ENCODE results near the gene RET. TPM values are rescaled to one million over a fixed set of nuclear protein-coding genes. Genes with fewer than 3 reads are reported as not detected.

Gene RET
- total RNA-seq, 3 donors from 2014 or later (not counting 1 experiment from before 2014, with no cell fraction given): 0.16 TPM; not detected in 2

GRCh38 chr10:43111921-43112607 lies 35.2 kb downstream of the RET start:
- Mint-ChIP-seq H3K4me1 (peaks cover 0 to 6% of the 10 kb centered on the region in 2 donors), H3K9me3 (no peaks in the 10 kb centered on the region), H3K36me3 (no peaks in the 10 kb centered on the region), H3K4me3 (no peak overlapping the region), H3K27me3 (ENCODE audit: low read depth in 2 of 2) (no peaks in the 10 kb centered on the region), H3K27ac (no peak overlapping the region)
- H3K27ac ChIP-seq (ENCODE audit: low read length): no peak overlapping the region
- 89% methylated on average over 17 of the region's 17 CpGs for WGBS (ENCODE audit: insufficient coverage)
- H3K4me1 ChIP-seq (ENCODE audit: control insufficient read depth, insufficient read depth, low read length): peaks cover 10% of the 10 kb centered on the region
- H3K36me3 ChIP-seq (ENCODE audit: control insufficient read depth, insufficient read depth, low read length): no peaks in the 10 kb centered on the region
- ATAC-seq: no peak
- no peak for DNase-seq
- H3K9me3 ChIP-seq (ENCODE audit: control insufficient read depth, insufficient read depth, low read length): no peaks in the 10 kb centered on the region
- intact Hi-C loops (cut with micrococcal nuclease): no loop called here
- TF ChIP-seq CTCF (IDR thresholded peaks at IDR 0.05): no peak
- H3K4me3 ChIP-seq (ENCODE audit: low read length): no peak overlapping the region
- no peaks in the 10 kb centered on the region for H3K27me3 ChIP-seq (ENCODE audit: control insufficient read depth, insufficient read depth, low read length)

DNA sequence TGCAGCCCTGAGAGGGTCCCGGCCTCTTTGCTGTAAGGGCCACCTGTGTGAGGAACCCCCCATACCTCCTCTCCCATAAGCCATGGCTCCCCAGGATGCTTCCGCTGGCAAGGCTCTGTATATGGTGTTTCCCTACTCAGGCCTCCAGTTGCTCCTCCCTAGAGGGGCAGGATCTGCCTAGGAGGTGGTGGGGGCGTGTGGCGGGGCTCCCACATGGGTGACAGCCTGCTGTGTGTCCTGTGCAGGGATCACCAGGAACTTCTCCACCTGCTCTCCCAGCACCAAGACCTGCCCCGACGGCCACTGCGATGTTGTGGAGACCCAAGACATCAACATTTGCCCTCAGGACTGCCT lies 35.7 kb downstream of the RET start:
- Mint-ChIP-seq H3K9me3 (no peaks in the 10 kb centered on the region), H3K4me3 (no peak overlapping the region), H3K4me1 (peaks cover 0 to 4% of the 10 kb centered on the region in 2 donors), H3K27ac (no peak overlapping the region), H3K36me3 (no peaks in the 10 kb centered on the region), H3K27me3 (ENCODE audit: low read depth in 2 of 2) (no peaks in the 10 kb centered on the region)
- H3K9me3 ChIP-seq (ENCODE audit: control insufficient read depth, insufficient read depth, low read length): no peaks in the 10 kb centered on the region
- no peaks in the 10 kb centered on the region for H3K36me3 ChIP-seq (ENCODE audit: control insufficient read depth, insufficient read depth, low read length)
- H3K27me3 ChIP-seq (ENCODE audit: control insufficient read depth, insufficient read depth, low read length): no peaks in the 10 kb centered on the region
- no peak for ATAC-seq
- no peak overlapping the region for H3K4me3 ChIP-seq (ENCODE audit: low read length)
- no peak for DNase-seq
- H3K4me1 ChIP-seq (ENCODE audit: control insufficient read depth, insufficient read depth, low read length): peaks cover 7% of the 10 kb centered on the region
- TF ChIP-seq CTCF (IDR thresholded peaks at IDR 0.05): no peak
- no peak overlapping the region for H3K27ac ChIP-seq (ENCODE audit: low read length)
- intact Hi-C loops (cut with micrococcal nuclease): no loop called here
- 91% methylated on average over 7 of the region's 7 CpGs for WGBS (ENCODE audit: insufficient coverage)

- no peaks in the 10 kb centered on the region for H3K9me3 Mint-ChIP-seq
- 86% methylated on average over 15 of the region's 16 CpGs for WGBS (ENCODE audit: insufficient coverage)
- no peaks in the 10 kb centered on the region for H3K9me3 ChIP-seq (ENCODE audit: control insufficient read depth, insufficient read depth, low read length)
- H3K4me1 Mint-ChIP-seq: peaks cover 0 to 5% of the 10 kb centered on the region in 2 donors
- intact Hi-C loops (cut with micrococcal nuclease): no loop called here
- no peak overlapping the region for H3K4me3 ChIP-seq (ENCODE audit: low read length)
- H3K36me3 Mint-ChIP-seq: no peaks in the 10 kb centered on the region
- H3K27me3 Mint-ChIP-seq (ENCODE audit: low read depth in 2 of 2): no peaks in the 10 kb centered on the region
- ATAC-seq (no peak), DNase-seq (no peak)
- TF ChIP-seq CTCF (IDR thresholded peaks at IDR 0.05): no peak
- no peak overlapping the region for H3K27ac Mint-ChIP-seq
- no peak overlapping the region for H3K27ac ChIP-seq (ENCODE audit: low read length)
- no peaks in the 10 kb centered on the region for H3K27me3 ChIP-seq (ENCODE audit: control insufficient read depth, insufficient read depth, low read length)
- H3K4me1 ChIP-seq (ENCODE audit: control insufficient read depth, insufficient read depth, low read length): peaks cover 7% of the 10 kb centered on the region
- no peak overlapping the region for H3K4me3 Mint-ChIP-seq
- no peaks in the 10 kb centered on the region for H3K36me3 ChIP-seq (ENCODE audit: control insufficient read depth, insufficient read depth, low read length)
Measured at GRCh38 chr10:43113201-43114087, 36.6 kb downstream of the RET start.
